ENCODE measurements around the gene ENC1.

GRCh38 chr5:74632947-74633356 is 7.6 kb downstream of the ENC1 start:
- TF ChIP-seq POLR2A (IDR thresholded peaks at IDR 0.05; ENCODE audit: control extremely low read depth in 1 of 2, low read depth in 2 of 2, low read length in 2 of 2): no peak
- TF ChIP-seq, protein P1, sequence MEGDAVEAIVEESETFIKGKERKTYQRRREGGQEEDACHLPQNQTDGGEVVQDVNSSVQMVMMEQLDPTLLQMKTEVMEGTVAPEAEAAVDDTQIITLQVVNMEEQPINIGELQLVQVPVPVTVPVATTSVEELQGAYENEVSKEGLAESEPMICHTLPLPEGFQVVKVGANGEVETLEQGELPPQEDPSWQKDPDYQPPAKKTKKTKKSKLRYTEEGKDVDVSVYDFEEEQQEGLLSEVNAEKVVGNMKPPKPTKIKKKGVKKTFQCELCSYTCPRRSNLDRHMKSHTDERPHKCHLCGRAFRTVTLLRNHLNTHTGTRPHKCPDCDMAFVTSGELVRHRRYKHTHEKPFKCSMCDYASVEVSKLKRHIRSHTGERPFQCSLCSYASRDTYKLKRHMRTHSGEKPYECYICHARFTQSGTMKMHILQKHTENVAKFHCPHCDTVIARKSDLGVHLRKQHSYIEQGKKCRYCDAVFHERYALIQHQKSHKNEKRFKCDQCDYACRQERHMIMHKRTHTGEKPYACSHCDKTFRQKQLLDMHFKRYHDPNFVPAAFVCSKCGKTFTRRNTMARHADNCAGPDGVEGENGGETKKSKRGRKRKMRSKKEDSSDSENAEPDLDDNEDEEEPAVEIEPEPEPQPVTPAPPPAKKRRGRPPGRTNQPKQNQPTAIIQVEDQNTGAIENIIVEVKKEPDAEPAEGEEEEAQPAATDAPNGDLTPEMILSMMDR (IDR thresholded peaks at IDR 0.05; ENCODE audit: control extremely low read depth in 1 of 3, insufficient read depth in 1 of 3, low read depth in 1 of 3, low read length in 3 of 3): no peak
- TF ChIP-seq JUND (IDR thresholded peaks at IDR 0.05; ENCODE audit: low read length): no peak
